ENCODE data around the gene UGT8. TPM values are rescaled to one million over a fixed set of nuclear protein-coding genes. Genes with fewer than 3 reads are reported as not detected.

UGT8 gene, protein sequence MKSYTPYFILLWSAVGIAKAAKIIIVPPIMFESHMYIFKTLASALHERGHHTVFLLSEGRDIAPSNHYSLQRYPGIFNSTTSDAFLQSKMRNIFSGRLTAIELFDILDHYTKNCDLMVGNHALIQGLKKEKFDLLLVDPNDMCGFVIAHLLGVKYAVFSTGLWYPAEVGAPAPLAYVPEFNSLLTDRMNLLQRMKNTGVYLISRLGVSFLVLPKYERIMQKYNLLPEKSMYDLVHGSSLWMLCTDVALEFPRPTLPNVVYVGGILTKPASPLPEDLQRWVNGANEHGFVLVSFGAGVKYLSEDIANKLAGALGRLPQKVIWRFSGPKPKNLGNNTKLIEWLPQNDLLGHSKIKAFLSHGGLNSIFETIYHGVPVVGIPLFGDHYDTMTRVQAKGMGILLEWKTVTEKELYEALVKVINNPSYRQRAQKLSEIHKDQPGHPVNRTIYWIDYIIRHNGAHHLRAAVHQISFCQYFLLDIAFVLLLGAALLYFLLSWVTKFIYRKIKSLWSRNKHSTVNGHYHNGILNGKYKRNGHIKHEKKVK
- not detected for total RNA-seq (2021; fragmentation: NEBNext Ultra II Directional; extraction: Animal tissue kit (Norgen Biotek cat#: 25700))
- long read RNA-seq = 0 reads

GRCh38 chr4:114598191-114599121, at the start of gene UGT8:
Gene UGT8 (plus strand): TSS chr4:114598807. CDS start chr4:114622881, 24,074 bp downstream.
- no peak for TF ChIP-seq CTCF (IDR thresholded peaks at IDR 0.05)
- H3K9me3 Mint-ChIP-seq = no peaks in the 10 kb centered on the region
- no peak within 1 kb of the TSS for H3K27ac Mint-ChIP-seq
- H3K4me1 Mint-ChIP-seq (ENCODE audit: low read depth) = no peaks in the 10 kb centered on the region
- H3K27me3 Mint-ChIP-seq (ENCODE audit: insufficient read depth) = peaks cover 16% of the 10 kb centered on the region
- H3K36me3 Mint-ChIP-seq (ENCODE audit: low read depth) = no peaks in the 10 kb centered on the region
- peak within 1 kb of the TSS; percentile 50; the same call in 1 of the 2 replicates for H3K4me3 Mint-ChIP-seq
- DNase-seq = no peak

DNA sequence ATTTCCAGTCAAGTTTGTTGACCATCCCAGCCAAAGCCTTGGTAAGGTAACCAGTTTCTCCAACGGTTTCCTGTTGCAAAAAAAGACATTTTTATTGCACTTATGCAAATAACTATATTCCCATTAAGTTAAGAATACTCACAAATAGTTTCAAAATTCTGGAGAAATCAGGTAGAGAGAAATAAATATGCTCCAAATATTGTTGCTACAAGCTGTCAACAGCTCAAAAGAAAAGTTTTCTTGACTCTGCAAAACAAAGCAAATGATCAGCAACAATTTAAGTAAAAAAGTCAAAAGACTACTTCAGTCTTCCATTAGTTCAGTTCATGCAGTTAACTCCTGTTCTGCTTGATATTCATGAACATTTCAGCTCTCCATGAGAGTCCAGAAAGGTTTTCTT, 49.0 kb upstream of the UGT8 start:
- Mint-ChIP-seq H3K4me3 (no peak overlapping the region), H3K36me3 (ENCODE audit: low read depth) (no peaks in the 10 kb centered on the region), H3K27ac (no peak overlapping the region), H3K27me3 (ENCODE audit: insufficient read depth) (no peaks in the 10 kb centered on the region), H3K9me3 (peaks cover 13% of the 10 kb centered on the region), H3K4me1 (ENCODE audit: low read depth) (no peaks in the 10 kb centered on the region)
- TF ChIP-seq CTCF (IDR thresholded peaks at IDR 0.05) = no peak
- DNase-seq = no peak

- Mint-ChIP-seq H3K27ac (no peak overlapping the region), H3K4me3 (no peak overlapping the region), H3K9me3 (peaks cover 29% of the 10 kb centered on the region), H3K27me3 (ENCODE audit: insufficient read depth) (peaks cover 2% of the 10 kb centered on the region), H3K4me1 (ENCODE audit: low read depth) (no peaks in the 10 kb centered on the region), H3K36me3 (ENCODE audit: low read depth) (no peaks in the 10 kb centered on the region)
- no peak for DNase-seq
- TF ChIP-seq CTCF (IDR thresholded peaks at IDR 0.05) = no peak
Observed at GRCh38 chr4:114558446-114559020, 40.1 kb upstream of the UGT8 start.

- H3K4me3 Mint-ChIP-seq = no peak overlapping the region
- no peak for TF ChIP-seq CTCF (IDR thresholded peaks at IDR 0.05)
- peaks cover 15% of the 10 kb centered on the region for H3K9me3 Mint-ChIP-seq
- H3K27me3 Mint-ChIP-seq (ENCODE audit: insufficient read depth) = peaks cover 2% of the 10 kb centered on the region
- no peaks in the 10 kb centered on the region for H3K36me3 Mint-ChIP-seq (ENCODE audit: low read depth)
- DNase-seq = no peak
- H3K27ac Mint-ChIP-seq = no peak overlapping the region
- no peaks in the 10 kb centered on the region for H3K4me1 Mint-ChIP-seq (ENCODE audit: low read depth)
Observed at GRCh38 chr4:114561590-114561989, 37.0 kb upstream of the UGT8 start.

Data from HFFc6 (cell line).